Measurements from ENCODE around the gene RIN1.

DNA sequence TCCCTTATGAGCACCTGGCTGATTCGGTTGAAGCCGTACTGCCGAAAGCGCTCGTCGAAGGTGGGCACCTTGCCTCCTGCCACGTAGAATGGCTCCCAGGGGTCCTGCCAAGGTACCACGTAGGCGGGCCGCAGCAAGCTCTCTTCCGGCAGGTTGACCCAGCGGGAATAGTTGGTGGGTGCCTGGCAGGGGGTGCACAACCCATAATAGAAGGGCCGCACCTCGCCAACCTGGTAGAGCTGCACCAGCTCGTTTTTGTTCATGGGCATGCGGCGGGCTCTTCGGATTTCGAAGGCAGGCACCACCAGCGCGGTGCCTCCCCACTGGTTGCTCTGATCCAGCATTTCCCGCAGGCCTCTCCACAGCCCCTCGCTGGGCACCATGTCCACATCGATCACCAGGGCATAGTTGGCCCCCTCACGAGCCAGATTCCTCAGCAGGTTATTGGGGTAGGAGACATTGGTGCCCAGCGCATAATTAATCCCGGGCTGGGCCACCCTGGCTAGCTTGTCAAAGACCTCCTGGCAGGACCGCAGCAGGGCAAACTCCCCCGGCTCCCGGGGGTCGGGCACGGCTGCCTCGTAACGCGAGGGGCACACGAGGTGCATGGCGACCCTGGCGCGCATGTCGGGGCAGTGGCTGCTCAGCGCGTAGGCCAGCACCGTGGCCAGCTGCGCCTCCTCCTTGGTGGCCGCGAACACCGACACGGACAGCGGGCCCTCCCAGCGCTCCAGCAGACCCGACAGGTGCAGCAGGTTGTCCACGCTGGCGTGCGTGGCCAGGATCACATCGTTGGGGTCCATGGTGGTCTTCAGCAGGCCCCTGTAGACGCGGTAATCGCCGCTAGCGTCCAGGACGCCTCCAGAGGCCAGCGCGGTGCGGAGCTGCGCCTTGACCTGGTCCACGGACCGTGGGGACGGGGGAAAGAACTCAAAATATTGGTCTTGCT is 10.5 kb upstream of the RIN1 start:
- TF ChIP-seq, protein P1, sequence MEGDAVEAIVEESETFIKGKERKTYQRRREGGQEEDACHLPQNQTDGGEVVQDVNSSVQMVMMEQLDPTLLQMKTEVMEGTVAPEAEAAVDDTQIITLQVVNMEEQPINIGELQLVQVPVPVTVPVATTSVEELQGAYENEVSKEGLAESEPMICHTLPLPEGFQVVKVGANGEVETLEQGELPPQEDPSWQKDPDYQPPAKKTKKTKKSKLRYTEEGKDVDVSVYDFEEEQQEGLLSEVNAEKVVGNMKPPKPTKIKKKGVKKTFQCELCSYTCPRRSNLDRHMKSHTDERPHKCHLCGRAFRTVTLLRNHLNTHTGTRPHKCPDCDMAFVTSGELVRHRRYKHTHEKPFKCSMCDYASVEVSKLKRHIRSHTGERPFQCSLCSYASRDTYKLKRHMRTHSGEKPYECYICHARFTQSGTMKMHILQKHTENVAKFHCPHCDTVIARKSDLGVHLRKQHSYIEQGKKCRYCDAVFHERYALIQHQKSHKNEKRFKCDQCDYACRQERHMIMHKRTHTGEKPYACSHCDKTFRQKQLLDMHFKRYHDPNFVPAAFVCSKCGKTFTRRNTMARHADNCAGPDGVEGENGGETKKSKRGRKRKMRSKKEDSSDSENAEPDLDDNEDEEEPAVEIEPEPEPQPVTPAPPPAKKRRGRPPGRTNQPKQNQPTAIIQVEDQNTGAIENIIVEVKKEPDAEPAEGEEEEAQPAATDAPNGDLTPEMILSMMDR (conservative IDR thresholded peaks at IDR 0.05; ENCODE audit: low read length) = no peak
- TF ChIP-seq EZH2phosphoT487 (IDR thresholded peaks at IDR 0.05; ENCODE audit: borderline replicate concordance) = no peak

Measured in Loucy (cell line).